ENCODE measurements around the gene KLHL26.

Gene KLHL26

DNA sequence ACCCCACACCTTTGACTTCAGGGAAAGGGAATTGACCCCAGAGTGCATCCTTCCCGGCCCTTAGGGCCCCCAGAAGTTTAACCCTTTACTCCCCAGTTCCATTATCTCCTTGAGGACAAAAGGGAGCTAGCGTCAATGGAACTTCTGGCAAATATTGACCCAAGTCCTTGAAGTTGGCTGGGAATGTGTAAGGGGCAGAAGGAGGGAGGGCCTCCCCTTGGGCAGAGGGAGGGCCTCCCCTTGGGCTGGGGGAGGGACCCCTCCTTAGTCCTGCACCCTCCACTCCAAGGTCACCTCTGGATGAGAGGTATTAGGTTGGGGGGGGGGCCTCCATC is 27.1 kb upstream of the KLHL26 start:
- no peak overlapping the region for H3K27ac ChIP-seq
- no peak for TF ChIP-seq CTCF (conservative IDR thresholded peaks at IDR 0.05)

- no peak overlapping the region for H3K27ac ChIP-seq
- TF ChIP-seq CTCF (conservative IDR thresholded peaks at IDR 0.05): no peak
Observed at GRCh38 chr19:18610245-18610555, 26.6 kb upstream of the KLHL26 start.

GRCh38 chr19:18610556-18611326 is 26.1 kb upstream of the KLHL26 start:
- no peak for TF ChIP-seq CTCF (conservative IDR thresholded peaks at IDR 0.05)
- H3K27ac ChIP-seq: no peak overlapping the region

- H3K27ac ChIP-seq: no peak overlapping the region
- no peak for TF ChIP-seq CTCF (conservative IDR thresholded peaks at IDR 0.05)
Observed at GRCh38 chr19:18611327-18612050, 25.3 kb upstream of the KLHL26 start.

GRCh38 chr19:18612051-18612771 is 24.6 kb upstream of the KLHL26 start:
- peak overlapping the region; percentile 32; the same call in 1 of the 2 replicates for H3K27ac ChIP-seq

GRCh38 chr19:18612772-18613588 is 23.8 kb upstream of the KLHL26 start, which contains the start of gene TMEM59L:
Gene TMEM59L (plus strand): TSS chr19:18612870. CDS start chr19:18612959, 89 bp downstream.
- peak within 1 kb of the TSS; percentile 32; the same call in 1 of the 2 replicates for H3K27ac ChIP-seq
- TF ChIP-seq CTCF (conservative IDR thresholded peaks at IDR 0.05): no peak

More at GRCh38 chr19:18612051-18612771, 24.6 kb upstream of the KLHL26 start:
- TF ChIP-seq CTCF (conservative IDR thresholded peaks at IDR 0.05): no peak
